Measurements from ENCODE around the gene DUSP5.

DNA sequence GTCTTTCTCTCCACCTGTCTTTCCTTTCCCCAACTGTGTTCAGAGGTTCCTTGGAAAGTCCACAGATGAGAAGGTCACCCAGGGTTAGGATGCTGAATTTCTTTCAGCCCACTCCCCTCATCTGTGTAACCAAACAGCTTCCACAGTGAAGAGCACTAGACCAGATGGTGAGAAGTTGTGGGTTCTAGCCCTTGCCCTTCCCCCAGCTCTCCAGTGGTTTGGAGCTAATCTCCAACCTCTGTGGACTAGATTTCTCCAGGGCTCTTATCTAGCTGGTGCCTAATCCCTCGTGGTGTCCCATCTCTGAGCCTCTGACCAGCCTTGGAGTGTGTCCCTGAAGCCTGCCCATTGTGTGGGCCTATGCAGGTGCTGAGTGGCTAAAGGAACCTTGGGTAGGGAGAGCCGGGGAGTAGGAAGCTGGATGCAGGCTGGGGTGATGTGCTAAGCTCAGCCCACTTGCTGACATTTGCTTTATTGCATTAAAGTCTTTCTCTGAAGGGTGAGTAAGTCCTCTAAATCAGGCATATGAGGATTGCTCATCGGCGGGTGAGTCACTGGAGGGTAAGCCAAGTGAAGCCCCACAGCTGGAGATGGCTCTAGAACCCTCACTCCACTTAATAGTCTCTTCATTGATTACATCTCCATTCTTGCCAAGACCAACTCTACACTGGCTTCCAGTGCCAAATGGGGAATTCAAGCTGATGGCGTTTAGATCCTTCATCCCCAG, 14.9 kb downstream of the DUSP5 start:
- TF ChIP-seq POLR2AphosphoS5 (IDR thresholded peaks at IDR 0.05; ENCODE audit: low read depth, low read length) (peak; percentile 60), POLR2A (IDR thresholded peaks at IDR 0.05; ENCODE audit: borderline replicate concordance, extremely low read depth, insufficient read depth, insufficient read length) (no peak), SIN3A (IDR thresholded peaks at IDR 0.05; ENCODE audit: low read depth) (no peak), REST (IDR thresholded peaks at IDR 0.05; ENCODE audit: low read depth) (no peak), RAD21 (IDR thresholded peaks at IDR 0.05; ENCODE audit: low read depth) (0 out of 2 replicates have a peak, but pooled peaks have one; percentile 17), TCF7L2 (IDR thresholded peaks at IDR 0.05; ENCODE audit: borderline replicate concordance, extremely low read depth, insufficient read depth, insufficient read length) (no peak), FOSL1 (IDR thresholded peaks at IDR 0.05; ENCODE audit: low read depth) (peak; percentile 88), EZH2phosphoT487 (IDR thresholded peaks at IDR 0.05; ENCODE audit: borderline replicate concordance) (no peak), ATF3 (IDR thresholded peaks at IDR 0.05) (peak; percentile 64; the same call in 1 of the 2 replicates), JUND (IDR thresholded peaks at IDR 0.05) (peak; percentile 80), SRF (IDR thresholded peaks at IDR 0.05; ENCODE audit: low read depth) (no peak; the same call in 1 of the 2 replicates), EZH2 (IDR thresholded peaks at IDR 0.05) (no peak)
- TF ChIP-seq, protein P1, sequence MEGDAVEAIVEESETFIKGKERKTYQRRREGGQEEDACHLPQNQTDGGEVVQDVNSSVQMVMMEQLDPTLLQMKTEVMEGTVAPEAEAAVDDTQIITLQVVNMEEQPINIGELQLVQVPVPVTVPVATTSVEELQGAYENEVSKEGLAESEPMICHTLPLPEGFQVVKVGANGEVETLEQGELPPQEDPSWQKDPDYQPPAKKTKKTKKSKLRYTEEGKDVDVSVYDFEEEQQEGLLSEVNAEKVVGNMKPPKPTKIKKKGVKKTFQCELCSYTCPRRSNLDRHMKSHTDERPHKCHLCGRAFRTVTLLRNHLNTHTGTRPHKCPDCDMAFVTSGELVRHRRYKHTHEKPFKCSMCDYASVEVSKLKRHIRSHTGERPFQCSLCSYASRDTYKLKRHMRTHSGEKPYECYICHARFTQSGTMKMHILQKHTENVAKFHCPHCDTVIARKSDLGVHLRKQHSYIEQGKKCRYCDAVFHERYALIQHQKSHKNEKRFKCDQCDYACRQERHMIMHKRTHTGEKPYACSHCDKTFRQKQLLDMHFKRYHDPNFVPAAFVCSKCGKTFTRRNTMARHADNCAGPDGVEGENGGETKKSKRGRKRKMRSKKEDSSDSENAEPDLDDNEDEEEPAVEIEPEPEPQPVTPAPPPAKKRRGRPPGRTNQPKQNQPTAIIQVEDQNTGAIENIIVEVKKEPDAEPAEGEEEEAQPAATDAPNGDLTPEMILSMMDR (IDR thresholded peaks at IDR 0.05 in 2 of 3, conservative IDR thresholded peaks at IDR 0.05 in 1 of 3; ENCODE audit: borderline replicate concordance in 1 of 3, insufficient read depth in 1 of 3, low read depth in 2 of 3, low read length in 2 of 3) = no peak
- TF ChIP-seq, protein P2, sequence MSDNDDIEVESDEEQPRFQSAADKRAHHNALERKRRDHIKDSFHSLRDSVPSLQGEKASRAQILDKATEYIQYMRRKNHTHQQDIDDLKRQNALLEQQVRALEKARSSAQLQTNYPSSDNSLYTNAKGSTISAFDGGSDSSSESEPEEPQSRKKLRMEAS (IDR thresholded peaks at IDR 0.05) = no peak

Data from HCT116 (cell line).